HepG2 (cell line): ENCODE data around the gene ARHGEF39. TPM values are rescaled to one million over a fixed set of nuclear protein-coding genes. Genes with fewer than 3 reads are reported as not detected.

Experiments
- ADNP ChIP-seq: sonication (generic); formaldehyde crosslinking; IDR thresholded peaks from 2 replicates; pipeline ENCODE4 v1.4.0; 2020; ENCODE audit warnings: missing genetic modification reagents
- BRD4 ChIP-seq: sonication (generic); formaldehyde crosslinking; IDR thresholded peaks from 2 replicates; pipeline ENCODE4 v1.4.0; 2020; ENCODE audit warnings: missing genetic modification reagents
- ELF1 ChIP-seq: sonication (generic); formaldehyde crosslinking; IDR thresholded peaks from 2 replicates; pipeline ENCODE4 v1.4.0; 2020; ENCODE audit warnings: missing genetic modification reagents
- FOXA1 ChIP-seq, 2 experiments: fragments of 450-650 bp in 1 of 2; sonication (generic) in 1 of 2; formaldehyde crosslinking in 1 of 2; IDR thresholded peaks; 2 replicates each; pipeline versions ENCODE4 v1.4.0 to v1.6.1; 2016 to 2020; ENCODE audit warnings: missing genetic modification reagents in 1 of 2
- HMGA1 ChIP-seq: sonication (generic); formaldehyde crosslinking; conservative IDR thresholded peaks from 2 replicates; pipeline ENCODE4 v1.4.0; 2020; ENCODE audit warnings: missing genetic modification reagents
- KLF11 ChIP-seq: IDR thresholded peaks from 2 replicates; pipeline ENCODE4 v1.6.1; 2016; ENCODE audit warnings: missing compliant biosample characterization
- SAFB2 ChIP-seq: sonication (generic); formaldehyde crosslinking; IDR thresholded peaks from 2 replicates; pipeline ENCODE4 v1.5.1; 2020; ENCODE audit warnings: missing genetic modification reagents, low read depth, mild to moderate bottlenecking, borderline replicate concordance
- SNRNP70 ChIP-seq: fragments of 200-400 bp; formaldehyde crosslinking; IDR thresholded peaks from 2 replicates; pipeline ENCODE4 v1.6.1; 2017; ENCODE audit warnings: mild to moderate bottlenecking, low read depth, low read length, moderate library complexity
- SRSF4 ChIP-seq: fragments of 200-400 bp; formaldehyde crosslinking; IDR thresholded peaks from one replicate; pipeline ENCODE4 v1.6.1; 2018; ENCODE audit warnings: mild to moderate bottlenecking, low read depth, low read length, moderate library complexity; ENCODE audit not compliant: poor library complexity, severe bottlenecking
- ZNF225 ChIP-seq: sonication (generic); formaldehyde crosslinking; IDR thresholded peaks from 2 replicates; pipeline ENCODE4 v1.4.0; 2020; ENCODE audit warnings: mild to moderate bottlenecking, missing genetic modification reagents
- ZNF543 ChIP-seq: sonication (generic); formaldehyde crosslinking; IDR thresholded peaks from 2 replicates; pipeline ENCODE4 v1.4.0; 2020; ENCODE audit warnings: mild to moderate bottlenecking, missing genetic modification reagents
- ZNF720 ChIP-seq: sonication (generic); formaldehyde crosslinking; IDR thresholded peaks from 2 replicates; pipeline ENCODE4 v1.4.0; 2020; ENCODE audit warnings: missing genetic modification reagents
- ZNF766 ChIP-seq: sonication (generic); formaldehyde crosslinking; IDR thresholded peaks from 2 replicates; pipeline ENCODE4 v1.5.0; 2020; ENCODE audit warnings: missing genetic modification reagents, borderline replicate concordance
- ZNF792 ChIP-seq: IDR thresholded peaks from 2 replicates; pipeline ENCODE4 v1.6.1; 2016
- polyA plus RNA-seq, 8 experiments: library from polyadenylated mRNA; depleted of rRNA in 3 of 8; stranded (reverse) in 7 of 8; unstranded in 1 of 8; fragments of >200 nt; fragmentation: Illumina TruSeq in 4 of 8; extraction: Trizol in 4 of 8; gene quantifications; 2 replicates each; pipeline versions ENCODE4 v1.2.1 to v1.2.3, GENCODE V29; 2011 to 2016; ENCODE audit warnings: low read depth in 4 of 8, missing spikeins in 1 of 8, mixed read lengths in 1 of 8; ENCODE audit not compliant: insufficient read depth in 1 of 8
- total RNA-seq, 5 experiments: library from RNA; depleted of rRNA; stranded (reverse); fragments of >200 nt; fragmentation: Illumina TruSeq; extraction: Trizol; gene quantifications; 2 replicates each; pipeline ENCODE4 v1.2.3, GENCODE V29; 2016; ENCODE audit warnings: low read depth in 1 of 5
- TF ChIP-seq, protein P1 (sequence below): sonication (generic); formaldehyde crosslinking; IDR thresholded peaks from 2 replicates; pipeline ENCODE4 v1.4.0; 2020; ENCODE audit warnings: missing genetic modification reagents, borderline replicate concordance
- TF ChIP-seq, protein P2 (sequence below): sonication (generic); formaldehyde crosslinking; IDR thresholded peaks from 2 replicates; pipeline ENCODE4 v1.8.0; 2022; ENCODE audit warnings: missing genetic modification reagents, mild to moderate bottlenecking, inconsistent platforms, borderline replicate concordance
- TF ChIP-seq, protein P3 (sequence below): sonication (generic); formaldehyde crosslinking; IDR thresholded peaks from 2 replicates; pipeline ENCODE4 v1.9.0; 2021; ENCODE audit warnings: missing genetic modification reagents, borderline replicate concordance
- TF ChIP-seq, protein P4 (sequence below): sonication (generic); formaldehyde crosslinking; IDR thresholded peaks from 2 replicates; pipeline ENCODE4 v1.8.1; 2023; ENCODE audit warnings: mild to moderate bottlenecking, inconsistent platforms, moderate library complexity, missing genetic modification reagents, borderline replicate concordance
- TF ChIP-seq, protein P5 (sequence below): sonication (generic); formaldehyde crosslinking; IDR thresholded peaks from 2 replicates; pipeline ENCODE4 v1.4.0; 2020; ENCODE audit warnings: missing genetic modification reagents
- TF ChIP-seq, protein P6 (sequence below): sonication (generic); formaldehyde crosslinking; IDR thresholded peaks from 2 replicates; pipeline ENCODE4 v1.8.1; 2023; ENCODE audit warnings: mild to moderate bottlenecking, missing genetic modification reagents, borderline replicate concordance
- TF ChIP-seq, protein P7 (sequence below): IDR thresholded peaks from 2 replicates; pipeline ENCODE4 v1.6.1; 2018; ENCODE audit warnings: missing genetic modification reagents

The ARHGEF39 gene
- total and polyA plus RNA-seq, 2 of the 13 experiments (the other 11 are each of a cell fraction or from before 2014, with no cell fraction given): 11.2 to 12.3 TPM

DNA sequence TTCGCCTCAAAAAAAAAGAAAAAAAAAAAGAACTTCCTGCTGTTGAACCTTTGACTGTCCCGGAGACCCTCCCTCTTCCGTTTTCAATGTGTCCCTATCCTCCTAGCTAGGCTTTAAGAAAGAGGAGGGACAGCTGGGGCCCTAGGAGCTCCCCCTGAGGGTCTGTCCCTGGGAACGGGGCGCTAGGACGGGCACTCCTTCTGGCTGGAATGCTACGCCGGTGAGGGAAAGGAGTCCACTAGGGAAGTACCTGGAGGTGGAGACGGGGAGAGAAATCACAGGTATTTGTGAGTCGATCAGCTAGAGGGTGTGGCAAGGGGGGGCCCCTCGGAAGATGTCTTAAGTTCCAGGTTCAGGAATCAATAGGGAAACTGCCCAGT, 18.9 kb downstream of the ARHGEF39 start (continued):
- TF ChIP-seq, protein P1, sequence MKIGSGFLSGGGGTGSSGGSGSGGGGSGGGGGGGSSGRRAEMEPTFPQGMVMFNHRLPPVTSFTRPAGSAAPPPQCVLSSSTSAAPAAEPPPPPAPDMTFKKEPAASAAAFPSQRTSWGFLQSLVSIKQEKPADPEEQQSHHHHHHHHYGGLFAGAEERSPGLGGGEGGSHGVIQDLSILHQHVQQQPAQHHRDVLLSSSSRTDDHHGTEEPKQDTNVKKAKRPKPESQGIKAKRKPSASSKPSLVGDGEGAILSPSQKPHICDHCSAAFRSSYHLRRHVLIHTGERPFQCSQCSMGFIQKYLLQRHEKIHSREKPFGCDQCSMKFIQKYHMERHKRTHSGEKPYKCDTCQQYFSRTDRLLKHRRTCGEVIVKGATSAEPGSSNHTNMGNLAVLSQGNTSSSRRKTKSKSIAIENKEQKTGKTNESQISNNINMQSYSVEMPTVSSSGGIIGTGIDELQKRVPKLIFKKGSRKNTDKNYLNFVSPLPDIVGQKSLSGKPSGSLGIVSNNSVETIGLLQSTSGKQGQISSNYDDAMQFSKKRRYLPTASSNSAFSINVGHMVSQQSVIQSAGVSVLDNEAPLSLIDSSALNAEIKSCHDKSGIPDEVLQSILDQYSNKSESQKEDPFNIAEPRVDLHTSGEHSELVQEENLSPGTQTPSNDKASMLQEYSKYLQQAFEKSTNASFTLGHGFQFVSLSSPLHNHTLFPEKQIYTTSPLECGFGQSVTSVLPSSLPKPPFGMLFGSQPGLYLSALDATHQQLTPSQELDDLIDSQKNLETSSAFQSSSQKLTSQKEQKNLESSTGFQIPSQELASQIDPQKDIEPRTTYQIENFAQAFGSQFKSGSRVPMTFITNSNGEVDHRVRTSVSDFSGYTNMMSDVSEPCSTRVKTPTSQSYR (CRISPR knock-in tag): no peak
- TF ChIP-seq, protein P2, sequence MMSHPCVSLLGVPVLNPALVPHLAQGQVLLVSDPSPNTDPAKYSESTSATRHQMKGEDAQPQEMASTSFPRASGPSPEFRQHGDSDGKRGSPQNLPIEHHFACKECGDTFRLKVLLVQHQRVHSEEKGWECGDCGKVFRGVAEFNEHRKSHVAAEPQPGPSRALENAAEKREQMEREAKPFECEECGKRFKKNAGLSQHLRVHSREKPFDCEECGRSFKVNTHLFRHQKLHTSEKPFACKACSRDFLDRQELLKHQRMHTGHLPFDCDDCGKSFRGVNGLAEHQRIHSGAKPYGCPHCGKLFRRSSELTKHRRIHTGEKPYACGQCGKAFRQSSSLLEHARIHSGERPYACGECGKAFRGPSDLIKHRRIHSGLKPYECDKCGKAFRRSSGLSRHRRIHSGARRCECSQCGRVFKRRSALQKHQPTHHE (CRISPR knock-in tag): no peak
- TF ChIP-seq, protein P3, sequence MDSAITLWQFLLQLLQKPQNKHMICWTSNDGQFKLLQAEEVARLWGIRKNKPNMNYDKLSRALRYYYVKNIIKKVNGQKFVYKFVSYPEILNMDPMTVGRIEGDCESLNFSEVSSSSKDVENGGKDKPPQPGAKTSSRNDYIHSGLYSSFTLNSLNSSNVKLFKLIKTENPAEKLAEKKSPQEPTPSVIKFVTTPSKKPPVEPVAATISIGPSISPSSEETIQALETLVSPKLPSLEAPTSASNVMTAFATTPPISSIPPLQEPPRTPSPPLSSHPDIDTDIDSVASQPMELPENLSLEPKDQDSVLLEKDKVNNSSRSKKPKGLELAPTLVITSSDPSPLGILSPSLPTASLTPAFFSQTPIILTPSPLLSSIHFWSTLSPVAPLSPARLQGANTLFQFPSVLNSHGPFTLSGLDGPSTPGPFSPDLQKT (CRISPR knock-in tag): no peak
- TF ChIP-seq, protein P4, sequence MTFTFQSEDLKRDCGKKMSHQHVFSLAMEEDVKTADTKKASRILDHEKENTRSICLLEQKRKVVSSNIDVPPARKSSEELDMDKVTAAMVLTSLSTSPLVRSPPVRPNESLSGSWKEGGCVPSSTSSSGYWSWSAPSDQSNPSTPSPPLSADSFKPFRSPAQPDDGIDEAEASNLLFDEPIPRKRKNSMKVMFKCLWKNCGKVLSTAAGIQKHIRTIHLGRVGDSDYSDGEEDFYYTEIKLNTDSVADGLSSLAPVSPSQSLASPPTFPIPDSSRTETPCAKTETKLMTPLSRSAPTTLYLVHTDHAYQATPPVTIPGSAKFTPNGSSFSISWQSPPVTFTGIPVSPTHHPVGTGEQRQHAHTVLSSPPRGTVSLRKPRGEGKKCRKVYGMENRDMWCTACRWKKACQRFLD (CRISPR knock-in tag): no peak
- TF ChIP-seq ZNF225 (no peak), SAFB2 (CRISPR knock-in tag) (no peak), ELF1 (no peak), FOXA1 (IDR thresholded peaks at IDR 0.05) (no peak), FOXA1 (CRISPR knock-in tag; IDR thresholded peaks at IDR 0.05) (no peak), ADNP (CRISPR knock-in tag) (no peak), SRSF4 (no peak), KLF11 (CRISPR knock-in tag) (no peak), ZNF766 (no peak), ZNF792 (CRISPR knock-in tag) (no peak), ZNF720 (no peak), BRD4 (no peak), SNRNP70 (no peak), ZNF543 (CRISPR knock-in tag) (no peak), HMGA1 (no peak)
- TF ChIP-seq, protein P5, sequence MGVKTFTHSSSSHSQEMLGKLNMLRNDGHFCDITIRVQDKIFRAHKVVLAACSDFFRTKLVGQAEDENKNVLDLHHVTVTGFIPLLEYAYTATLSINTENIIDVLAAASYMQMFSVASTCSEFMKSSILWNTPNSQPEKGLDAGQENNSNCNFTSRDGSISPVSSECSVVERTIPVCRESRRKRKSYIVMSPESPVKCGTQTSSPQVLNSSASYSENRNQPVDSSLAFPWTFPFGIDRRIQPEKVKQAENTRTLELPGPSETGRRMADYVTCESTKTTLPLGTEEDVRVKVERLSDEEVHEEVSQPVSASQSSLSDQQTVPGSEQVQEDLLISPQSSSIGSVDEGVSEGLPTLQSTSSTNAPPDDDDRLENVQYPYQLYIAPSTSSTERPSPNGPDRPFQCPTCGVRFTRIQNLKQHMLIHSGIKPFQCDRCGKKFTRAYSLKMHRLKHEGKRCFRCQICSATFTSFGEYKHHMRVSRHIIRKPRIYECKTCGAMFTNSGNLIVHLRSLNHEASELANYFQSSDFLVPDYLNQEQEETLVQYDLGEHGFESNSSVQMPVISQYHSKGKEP (CRISPR knock-in tag): no peak
- TF ChIP-seq, protein P6, sequence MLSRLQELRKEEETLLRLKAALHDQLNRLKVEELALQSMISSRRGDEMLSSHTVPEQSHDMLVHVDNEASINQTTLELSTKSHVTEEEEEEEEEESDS: no peak
- TF ChIP-seq, protein P7, sequence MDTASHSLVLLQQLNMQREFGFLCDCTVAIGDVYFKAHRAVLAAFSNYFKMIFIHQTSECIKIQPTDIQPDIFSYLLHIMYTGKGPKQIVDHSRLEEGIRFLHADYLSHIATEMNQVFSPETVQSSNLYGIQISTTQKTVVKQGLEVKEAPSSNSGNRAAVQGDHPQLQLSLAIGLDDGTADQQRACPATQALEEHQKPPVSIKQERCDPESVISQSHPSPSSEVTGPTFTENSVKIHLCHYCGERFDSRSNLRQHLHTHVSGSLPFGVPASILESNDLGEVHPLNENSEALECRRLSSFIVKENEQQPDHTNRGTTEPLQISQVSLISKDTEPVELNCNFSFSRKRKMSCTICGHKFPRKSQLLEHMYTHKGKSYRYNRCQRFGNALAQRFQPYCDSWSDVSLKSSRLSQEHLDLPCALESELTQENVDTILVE: no peak
